ENCODE results near the gene PAFAH1B2. TPM values are rescaled to one million over a fixed set of nuclear protein-coding genes. Genes with fewer than 3 reads are reported as not detected.

PAFAH1B2 gene
- total and polyA plus RNA-seq, 2 experiments from 2014 or later = 87.5 to 148 TPM

DNA sequence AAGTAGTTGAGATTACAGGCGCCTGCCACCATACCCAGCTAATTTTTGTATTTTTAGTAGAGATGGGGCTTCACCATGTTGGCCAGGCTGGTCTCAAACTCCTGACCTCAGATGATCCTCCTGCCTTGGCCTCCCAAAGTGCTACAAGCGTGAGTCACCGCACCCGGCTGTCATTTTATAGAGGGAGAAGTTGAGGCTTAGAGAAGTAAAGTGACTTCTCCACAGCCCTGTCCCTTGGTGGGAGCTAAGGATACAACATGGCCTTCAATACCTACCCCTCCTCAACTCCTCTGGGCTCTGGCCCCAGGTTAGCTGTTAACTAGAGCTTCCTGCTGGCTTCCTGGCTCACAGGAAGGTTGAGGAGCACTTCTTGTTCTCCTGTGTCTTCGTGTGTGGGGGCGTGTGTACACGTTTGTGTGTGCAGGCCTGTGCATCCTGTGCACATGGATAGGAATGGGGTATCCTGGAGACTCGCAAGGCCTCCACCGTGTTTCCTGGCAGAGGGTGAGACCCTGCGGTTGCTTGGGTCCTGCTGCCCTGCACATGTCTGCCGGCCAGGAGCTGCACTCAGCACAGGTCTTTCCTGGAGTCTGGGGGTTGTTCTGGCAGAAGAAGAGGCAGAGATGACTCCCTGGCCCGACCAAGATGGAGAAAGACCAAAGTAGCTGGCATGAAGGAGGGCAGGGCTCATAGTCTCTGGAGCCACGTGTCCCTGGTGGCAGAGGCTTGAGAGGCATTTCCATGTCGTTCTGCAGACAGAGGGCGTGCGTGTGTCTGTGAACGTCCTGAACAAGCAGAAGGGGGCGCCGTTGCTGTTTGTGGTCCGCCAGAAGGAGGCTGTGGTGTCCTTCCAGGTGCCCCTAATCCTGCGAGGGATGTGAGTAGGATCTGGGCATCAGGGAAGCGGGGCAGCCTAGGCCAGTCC, 36.8 kb downstream of the PAFAH1B2 start:
- Mint-ChIP-seq H3K27me3 (ENCODE audit: insufficient read depth, low read depth, poor library complexity) (peaks cover 20% of the 10 kb centered on the region), H3K27ac (0 out of 2 replicates have a peak overlapping the region, but pooled peaks have one; percentile 32), H3K36me3 (ENCODE audit: low read depth) (peaks cover 2% of the 10 kb centered on the region; the same call in 2 of the 3 replicates), H3K4me3 (peak overlapping the region; percentile 95), H3K9me3 (no peaks in the 10 kb centered on the region), H3K4me1 (peaks cover 26% of the 10 kb centered on the region)
- H3K27ac ChIP-seq (ENCODE audit: low read depth) = no peak overlapping the region
- peaks cover 5% of the 10 kb centered on the region; the same call in 1 of the 2 replicates for H3K79me2 ChIP-seq (replicated peaks; ENCODE audit: insufficient read depth)
- no peaks in the 10 kb centered on the region for H3K27me3 ChIP-seq (ENCODE audit: insufficient read depth)
- H3K4me3 ChIP-seq = no peak overlapping the region
- DNase-seq (ENCODE audit: low spot score) (peak; percentile 95), ATAC-seq (peak; percentile 56)
- H2AFZ ChIP-seq = 0 out of 2 replicates have a peak overlapping the region, but pooled peaks have one; percentile 85
- H3K36me3 ChIP-seq (ENCODE audit: insufficient read depth) = no peaks in the 10 kb centered on the region
- no peaks in the 10 kb centered on the region for H4K20me1 ChIP-seq (replicated peaks; ENCODE audit: insufficient read depth)
- H3K4me2 ChIP-seq = 0 out of 2 replicates have a peak overlapping the region, but pooled peaks have one; percentile 32
- TF ChIP-seq POLR2AphosphoS5 (IDR thresholded peaks at IDR 0.05; ENCODE audit: low read depth) (no peak), EZH2phosphoT487 (IDR thresholded peaks at IDR 0.05; ENCODE audit: unreplicated experiment) (no peak), ZNF114 (CRISPR knock-in tag; IDR thresholded peaks at IDR 0.05) (no peak), ZNF331 (CRISPR knock-in tag; IDR thresholded peaks at IDR 0.05; ENCODE audit: low read depth) (no peak), STAT1 (IDR thresholded peaks at IDR 0.05; ENCODE audit: unreplicated experiment) (no peak)
- TF ChIP-seq, protein P1, sequence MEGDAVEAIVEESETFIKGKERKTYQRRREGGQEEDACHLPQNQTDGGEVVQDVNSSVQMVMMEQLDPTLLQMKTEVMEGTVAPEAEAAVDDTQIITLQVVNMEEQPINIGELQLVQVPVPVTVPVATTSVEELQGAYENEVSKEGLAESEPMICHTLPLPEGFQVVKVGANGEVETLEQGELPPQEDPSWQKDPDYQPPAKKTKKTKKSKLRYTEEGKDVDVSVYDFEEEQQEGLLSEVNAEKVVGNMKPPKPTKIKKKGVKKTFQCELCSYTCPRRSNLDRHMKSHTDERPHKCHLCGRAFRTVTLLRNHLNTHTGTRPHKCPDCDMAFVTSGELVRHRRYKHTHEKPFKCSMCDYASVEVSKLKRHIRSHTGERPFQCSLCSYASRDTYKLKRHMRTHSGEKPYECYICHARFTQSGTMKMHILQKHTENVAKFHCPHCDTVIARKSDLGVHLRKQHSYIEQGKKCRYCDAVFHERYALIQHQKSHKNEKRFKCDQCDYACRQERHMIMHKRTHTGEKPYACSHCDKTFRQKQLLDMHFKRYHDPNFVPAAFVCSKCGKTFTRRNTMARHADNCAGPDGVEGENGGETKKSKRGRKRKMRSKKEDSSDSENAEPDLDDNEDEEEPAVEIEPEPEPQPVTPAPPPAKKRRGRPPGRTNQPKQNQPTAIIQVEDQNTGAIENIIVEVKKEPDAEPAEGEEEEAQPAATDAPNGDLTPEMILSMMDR (conservative IDR thresholded peaks at IDR 0.05; ENCODE audit: low read depth in 2 of 2) = peak; percentile 74 to 99
- TF ChIP-seq, protein P2, sequence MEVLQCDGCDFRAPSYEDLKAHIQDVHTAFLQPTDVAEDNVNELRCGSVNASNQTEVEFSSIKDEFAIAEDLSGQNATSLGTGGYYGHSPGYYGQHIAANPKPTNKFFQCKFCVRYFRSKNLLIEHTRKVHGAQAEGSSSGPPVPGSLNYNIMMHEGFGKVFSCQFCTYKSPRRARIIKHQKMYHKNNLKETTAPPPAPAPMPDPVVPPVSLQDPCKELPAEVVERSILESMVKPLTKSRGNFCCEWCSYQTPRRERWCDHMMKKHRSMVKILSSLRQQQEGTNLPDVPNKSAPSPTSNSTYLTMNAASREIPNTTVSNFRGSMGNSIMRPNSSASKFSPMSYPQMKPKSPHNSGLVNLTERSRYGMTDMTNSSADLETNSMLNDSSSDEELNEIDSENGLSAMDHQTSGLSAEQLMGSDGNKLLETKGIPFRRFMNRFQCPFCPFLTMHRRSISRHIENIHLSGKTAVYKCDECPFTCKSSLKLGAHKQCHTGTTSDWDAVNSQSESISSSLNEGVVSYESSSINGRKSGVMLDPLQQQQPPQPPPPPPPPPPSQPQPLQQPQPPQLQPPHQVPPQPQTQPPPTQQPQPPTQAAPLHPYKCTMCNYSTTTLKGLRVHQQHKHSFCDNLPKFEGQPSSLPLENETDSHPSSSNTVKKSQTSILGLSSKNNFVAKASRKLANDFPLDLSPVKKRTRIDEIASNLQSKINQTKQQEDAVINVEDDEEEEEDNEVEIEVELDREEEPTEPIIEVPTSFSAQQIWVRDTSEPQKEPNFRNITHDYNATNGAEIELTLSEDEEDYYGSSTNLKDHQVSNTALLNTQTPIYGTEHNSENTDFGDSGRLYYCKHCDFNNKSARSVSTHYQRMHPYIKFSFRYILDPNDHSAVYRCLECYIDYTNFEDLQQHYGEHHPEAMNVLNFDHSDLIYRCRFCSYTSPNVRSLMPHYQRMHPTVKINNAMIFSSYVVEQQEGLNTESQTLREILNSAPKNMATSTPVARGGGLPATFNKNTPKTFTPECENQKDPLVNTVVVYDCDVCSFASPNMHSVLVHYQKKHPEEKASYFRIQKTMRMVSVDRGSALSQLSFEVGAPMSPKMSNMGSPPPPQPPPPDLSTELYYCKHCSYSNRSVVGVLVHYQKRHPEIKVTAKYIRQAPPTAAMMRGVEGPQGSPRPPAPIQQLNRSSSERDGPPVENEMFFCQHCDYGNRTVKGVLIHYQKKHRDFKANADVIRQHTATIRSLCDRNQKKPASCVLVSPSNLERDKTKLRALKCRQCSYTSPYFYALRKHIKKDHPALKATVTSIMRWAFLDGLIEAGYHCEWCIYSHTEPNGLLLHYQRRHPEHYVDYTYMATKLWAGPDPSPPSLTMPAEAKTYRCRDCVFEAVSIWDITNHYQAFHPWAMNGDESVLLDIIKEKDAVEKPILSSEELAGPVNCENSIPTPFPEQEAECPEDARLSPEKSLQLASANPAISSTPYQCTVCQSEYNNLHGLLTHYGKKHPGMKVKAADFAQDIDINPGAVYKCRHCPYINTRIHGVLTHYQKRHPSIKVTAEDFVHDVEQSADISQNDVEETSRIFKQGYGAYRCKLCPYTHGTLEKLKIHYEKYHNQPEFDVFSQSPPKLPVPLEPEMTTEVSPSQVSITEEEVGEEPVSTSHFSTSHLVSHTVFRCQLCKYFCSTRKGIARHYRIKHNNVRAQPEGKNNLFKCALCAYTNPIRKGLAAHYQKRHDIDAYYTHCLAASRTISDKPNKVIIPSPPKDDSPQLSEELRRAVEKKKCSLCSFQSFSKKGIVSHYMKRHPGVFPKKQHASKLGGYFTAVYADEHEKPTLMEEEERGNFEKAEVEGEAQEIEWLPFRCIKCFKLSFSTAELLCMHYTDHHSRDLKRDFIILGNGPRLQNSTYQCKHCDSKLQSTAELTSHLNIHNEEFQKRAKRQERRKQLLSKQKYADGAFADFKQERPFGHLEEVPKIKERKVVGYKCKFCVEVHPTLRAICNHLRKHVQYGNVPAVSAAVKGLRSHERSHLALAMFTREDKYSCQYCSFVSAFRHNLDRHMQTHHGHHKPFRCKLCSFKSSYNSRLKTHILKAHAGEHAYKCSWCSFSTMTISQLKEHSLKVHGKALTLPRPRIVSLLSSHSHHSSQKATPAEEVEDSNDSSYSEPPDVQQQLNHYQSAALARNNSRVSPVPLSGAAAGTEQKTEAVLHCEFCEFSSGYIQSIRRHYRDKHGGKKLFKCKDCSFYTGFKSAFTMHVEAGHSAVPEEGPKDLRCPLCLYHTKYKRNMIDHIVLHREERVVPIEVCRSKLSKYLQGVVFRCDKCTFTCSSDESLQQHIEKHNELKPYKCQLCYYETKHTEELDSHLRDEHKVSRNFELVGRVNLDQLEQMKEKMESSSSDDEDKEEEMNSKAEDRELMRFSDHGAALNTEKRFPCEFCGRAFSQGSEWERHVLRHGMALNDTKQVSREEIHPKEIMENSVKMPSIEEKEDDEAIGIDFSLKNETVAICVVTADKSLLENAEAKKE (CRISPR knock-in tag; IDR thresholded peaks at IDR 0.05) = no peak
- TF ChIP-seq, protein P3, sequence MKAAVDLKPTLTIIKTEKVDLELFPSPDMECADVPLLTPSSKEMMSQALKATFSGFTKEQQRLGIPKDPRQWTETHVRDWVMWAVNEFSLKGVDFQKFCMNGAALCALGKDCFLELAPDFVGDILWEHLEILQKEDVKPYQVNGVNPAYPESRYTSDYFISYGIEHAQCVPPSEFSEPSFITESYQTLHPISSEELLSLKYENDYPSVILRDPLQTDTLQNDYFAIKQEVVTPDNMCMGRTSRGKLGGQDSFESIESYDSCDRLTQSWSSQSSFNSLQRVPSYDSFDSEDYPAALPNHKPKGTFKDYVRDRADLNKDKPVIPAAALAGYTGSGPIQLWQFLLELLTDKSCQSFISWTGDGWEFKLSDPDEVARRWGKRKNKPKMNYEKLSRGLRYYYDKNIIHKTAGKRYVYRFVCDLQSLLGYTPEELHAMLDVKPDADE (IDR thresholded peaks at IDR 0.05) = no peak
- peaks cover 25% of the 10 kb centered on the region for H3K4me1 ChIP-seq (ENCODE audit: insufficient read depth)
- peaks cover 23% of the 10 kb centered on the region for H3F3A ChIP-seq (replicated peaks; ENCODE audit: low read depth)
- H3K9me2 ChIP-seq (ENCODE audit: insufficient read depth) = no peaks in the 10 kb centered on the region

All from GM23338 (cell line).